ENCODE data around the gene RNF39.

GRCh38 chr6:30104661-30105060, 29.1 kb upstream of the RNF39 start:
- TF ChIP-seq CHD2 (IDR thresholded peaks at IDR 0.05; ENCODE audit: low read depth, low read length): no peak
- TF ChIP-seq CTCF (CRISPR knock-in tag; IDR thresholded peaks at IDR 0.05): no peak

Data from HepG2 (cell line).